GM12878 (cell line): ENCODE measurements around the gene PCCA.

Experiments
- FOS ChIP-seq: IDR thresholded peaks from 3 replicates; pipeline ENCODE4 v1.6.1; 2011; ENCODE audit warnings: borderline replicate concordance; ENCODE audit not compliant: insufficient read length; ENCODE audit errors: extremely low read depth
- TF ChIP-seq, protein P1 (sequence below), 3 experiments: IDR thresholded peaks in 2 of 3; conservative IDR thresholded peaks in 1 of 3; 2 replicates each; pipeline ENCODE4 v1.5.1; 2011; ENCODE audit warnings: low read depth in 3 of 3, low read length in 3 of 3, mild to moderate bottlenecking in 3 of 3, control low read depth in 2 of 3, moderate library complexity in 2 of 3, inconsistent platforms in 1 of 3, mixed read lengths in 1 of 3; ENCODE audit not compliant: control insufficient read depth in 2 of 3, insufficient read depth in 1 of 3; ENCODE audit errors: extremely low read depth in 1 of 3

- TF ChIP-seq FOS: no peak
- TF ChIP-seq, protein P1, sequence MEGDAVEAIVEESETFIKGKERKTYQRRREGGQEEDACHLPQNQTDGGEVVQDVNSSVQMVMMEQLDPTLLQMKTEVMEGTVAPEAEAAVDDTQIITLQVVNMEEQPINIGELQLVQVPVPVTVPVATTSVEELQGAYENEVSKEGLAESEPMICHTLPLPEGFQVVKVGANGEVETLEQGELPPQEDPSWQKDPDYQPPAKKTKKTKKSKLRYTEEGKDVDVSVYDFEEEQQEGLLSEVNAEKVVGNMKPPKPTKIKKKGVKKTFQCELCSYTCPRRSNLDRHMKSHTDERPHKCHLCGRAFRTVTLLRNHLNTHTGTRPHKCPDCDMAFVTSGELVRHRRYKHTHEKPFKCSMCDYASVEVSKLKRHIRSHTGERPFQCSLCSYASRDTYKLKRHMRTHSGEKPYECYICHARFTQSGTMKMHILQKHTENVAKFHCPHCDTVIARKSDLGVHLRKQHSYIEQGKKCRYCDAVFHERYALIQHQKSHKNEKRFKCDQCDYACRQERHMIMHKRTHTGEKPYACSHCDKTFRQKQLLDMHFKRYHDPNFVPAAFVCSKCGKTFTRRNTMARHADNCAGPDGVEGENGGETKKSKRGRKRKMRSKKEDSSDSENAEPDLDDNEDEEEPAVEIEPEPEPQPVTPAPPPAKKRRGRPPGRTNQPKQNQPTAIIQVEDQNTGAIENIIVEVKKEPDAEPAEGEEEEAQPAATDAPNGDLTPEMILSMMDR (IDR thresholded peaks at IDR 0.05 in 2 of 3, conservative IDR thresholded peaks at IDR 0.05 in 1 of 3; ENCODE audit: control insufficient read depth in 2 of 3, extremely low read depth in 1 of 3, insufficient read depth in 1 of 3, low read depth in 3 of 3, low read length in 3 of 3): no peak
These were observed 275.0 kb downstream of the PCCA start for GRCh38 chr13:100363874-100364273.
